ENCODE data around the gene PINLYP. TPM values are rescaled to one million over a fixed set of nuclear protein-coding genes. Genes with fewer than 3 reads are reported as not detected.

The PINLYP gene
- total RNA-seq, 4 donors from 2014 or later: 3.8 to 18.4 (median 8.6) TPM

- ATAC-seq (ENCODE audit: low FRiP score): no peak
- DNase-seq (ENCODE audit: low spot score): no peak
- TF ChIP-seq CTCF (IDR thresholded peaks at IDR 0.05): no peak
These were observed 24.0 kb upstream of the PINLYP start for GRCh38 chr19:43551399-43552197.

- DNase-seq (ENCODE audit: low spot score) (no peak), ATAC-seq (ENCODE audit: low FRiP score) (no peak)
- no peak for TF ChIP-seq CTCF (IDR thresholded peaks at IDR 0.05)
These were observed 23.5 kb upstream of the PINLYP start for GRCh38 chr19:43552198-43552450.

GRCh38 chr19:43552616-43553015 lies 23.0 kb upstream of the PINLYP start:
- ATAC-seq (ENCODE audit: low FRiP score): no peak
- DNase-seq (ENCODE audit: low spot score): no peak
- TF ChIP-seq CTCF (IDR thresholded peaks at IDR 0.05): no peak

DNA sequence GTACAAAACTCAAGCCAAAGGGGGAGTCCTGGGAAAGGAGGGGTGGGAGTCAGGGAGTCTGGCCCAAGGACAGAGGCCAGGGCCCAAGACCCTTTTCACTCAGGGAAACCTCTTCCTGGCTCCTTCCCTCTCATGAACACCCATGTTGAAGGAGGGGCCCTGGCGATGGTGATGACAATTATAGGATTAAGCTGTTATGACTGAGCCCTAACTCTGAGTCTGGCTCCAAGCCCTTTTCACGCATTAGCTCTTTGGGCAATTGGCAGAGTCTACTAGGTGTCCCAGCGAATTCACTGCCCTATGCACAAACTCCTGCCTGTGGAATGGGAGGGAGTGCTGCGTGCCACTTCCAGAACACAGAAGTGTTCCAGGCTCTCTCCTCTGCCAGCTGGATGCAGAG lies 21.9 kb upstream of the PINLYP start:
- ATAC-seq (ENCODE audit: low FRiP score) (no peak), DNase-seq (ENCODE audit: low spot score) (no peak)
- TF ChIP-seq CTCF (IDR thresholded peaks at IDR 0.05): no peak

DNA sequence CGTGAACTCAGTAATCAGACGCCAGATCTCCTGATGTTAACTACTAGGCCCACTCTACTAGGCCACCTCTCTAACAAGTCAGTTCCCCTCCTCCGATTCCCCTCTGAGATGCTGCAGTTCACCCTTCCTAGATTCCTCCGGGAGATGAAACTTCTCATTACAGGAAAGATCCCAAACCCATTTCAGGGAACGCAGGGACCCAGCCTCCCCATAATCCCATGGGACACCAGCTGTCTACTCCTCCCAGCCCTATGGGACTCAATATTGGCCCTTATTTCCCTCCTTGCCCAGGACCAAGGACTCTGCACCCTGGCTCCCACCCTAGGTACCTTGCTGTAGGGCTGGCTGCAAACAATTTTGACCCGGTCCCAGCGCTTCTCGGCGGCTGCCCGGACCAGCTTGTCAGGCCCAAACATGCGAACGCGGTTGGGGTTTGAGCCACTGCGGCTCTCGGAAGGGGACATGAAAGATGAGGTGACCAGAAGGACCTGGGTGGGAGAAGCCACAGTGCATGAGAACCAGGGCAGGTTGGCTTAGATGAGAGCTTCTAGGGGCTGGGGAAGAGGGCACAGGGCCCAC lies 21.2 kb upstream of the PINLYP start:
- ATAC-seq (ENCODE audit: low FRiP score): no peak
- TF ChIP-seq CTCF (IDR thresholded peaks at IDR 0.05): no peak
- no peak for DNase-seq (ENCODE audit: low spot score)

DNA sequence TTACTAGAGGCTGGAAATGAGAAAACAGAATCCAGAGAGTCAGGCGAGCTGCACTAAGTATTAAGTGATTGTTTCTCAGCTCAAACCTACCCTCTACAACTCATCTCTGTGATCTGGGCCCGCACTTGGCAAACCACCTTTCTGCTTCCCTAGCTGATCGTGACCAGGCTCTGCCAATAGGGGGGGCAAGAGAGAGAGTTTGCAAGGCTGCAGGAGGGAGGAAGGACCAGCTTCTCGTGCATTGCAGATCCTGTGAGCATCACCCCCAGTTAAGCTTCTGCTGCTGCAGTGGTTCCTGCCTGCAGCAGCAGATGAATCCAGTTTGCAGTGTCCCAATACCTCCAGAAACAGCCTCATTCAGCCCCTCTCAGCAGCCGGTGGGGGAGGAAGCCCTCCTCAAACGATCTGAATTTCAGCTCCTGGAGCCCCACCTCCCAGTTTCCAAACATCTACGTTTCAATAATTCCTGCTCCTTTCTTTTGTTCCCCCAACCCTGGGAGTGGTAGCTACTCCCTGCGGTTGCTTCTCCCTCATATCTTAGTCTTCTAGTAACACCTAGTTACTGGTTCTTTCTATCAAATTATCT lies 20.3 kb upstream of the PINLYP start:
- no peak for TF ChIP-seq CTCF (IDR thresholded peaks at IDR 0.05)
- DNase-seq (ENCODE audit: low spot score): no peak
- ATAC-seq (ENCODE audit: low FRiP score): no peak

DNA sequence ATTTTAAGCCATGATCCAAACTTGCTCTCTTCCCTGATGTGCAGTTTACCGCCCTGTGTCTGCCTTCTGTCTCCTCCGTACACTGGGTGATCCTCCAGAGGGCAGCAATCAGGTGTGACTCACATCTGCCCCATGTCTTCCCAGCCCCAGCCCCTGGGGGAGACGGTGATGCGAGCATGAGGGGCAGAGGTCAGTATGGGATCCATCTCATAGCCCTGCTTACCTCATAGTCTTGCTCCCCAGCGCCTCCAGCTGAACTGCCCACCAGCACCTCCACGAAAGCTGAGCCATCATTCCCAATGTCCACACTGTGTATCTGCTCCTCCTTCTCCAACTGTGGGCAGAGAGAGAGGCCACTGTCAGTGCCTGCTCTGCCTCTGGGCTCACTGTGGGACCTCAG lies 14.9 kb upstream of the PINLYP start:
- DNase-seq (ENCODE audit: low spot score) (no peak), ATAC-seq (ENCODE audit: low FRiP score) (no peak)
- TF ChIP-seq CTCF (IDR thresholded peaks at IDR 0.05): no peak

All from omental fat pad (tissue), 4 donors.